ENCODE results near the gene CA5A.
"Not testable (repeated sequence)": the region's sequence is repeated elsewhere in the genome, so short reads cannot be mapped to it uniquely, and the experiment has no call there.

CA5A gene

DNA sequence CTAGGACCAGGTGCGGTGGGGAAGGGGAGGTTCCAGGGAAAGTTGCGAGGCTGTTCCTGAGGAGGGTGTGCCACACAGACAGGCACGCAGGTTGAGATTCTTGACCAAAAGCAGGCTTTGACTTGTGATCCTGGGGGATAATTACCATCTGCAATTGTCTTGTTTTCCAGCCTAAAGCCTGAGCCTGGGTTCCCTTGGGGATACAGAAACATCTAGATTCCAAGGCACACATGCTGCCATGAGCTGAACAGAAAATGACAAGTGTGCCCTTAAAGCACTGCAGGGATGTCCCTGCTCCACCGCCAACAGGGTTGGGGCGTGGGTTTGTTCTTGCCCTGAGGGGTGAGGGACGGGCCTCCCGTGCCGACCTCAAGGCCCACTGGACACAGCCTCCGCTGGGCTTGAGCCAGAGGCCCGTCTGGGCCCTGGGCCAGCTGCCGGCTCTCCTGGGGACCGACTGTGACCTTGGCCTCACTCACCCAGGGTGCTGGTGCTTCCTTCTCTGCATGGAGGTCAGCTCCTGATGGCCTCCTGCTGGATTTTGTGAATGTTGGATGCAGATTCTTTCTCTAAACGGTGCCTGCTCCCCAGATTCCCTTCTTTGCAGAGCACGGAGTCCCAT, 14.0 kb downstream of the CA5A start:
- DNase-seq: no peak

- no peak for DNase-seq
These were observed 15.0 kb downstream of the CA5A start for GRCh38 chr16:87921236-87921773.

GRCh38 chr16:87919681-87919994, 16.7 kb downstream of the CA5A start:
- DNase-seq: no peak

- peak; percentile 49 to 68 for DNase-seq
These were observed 17.3 kb downstream of the CA5A start for GRCh38 chr16:87918866-87919680.

DNA sequence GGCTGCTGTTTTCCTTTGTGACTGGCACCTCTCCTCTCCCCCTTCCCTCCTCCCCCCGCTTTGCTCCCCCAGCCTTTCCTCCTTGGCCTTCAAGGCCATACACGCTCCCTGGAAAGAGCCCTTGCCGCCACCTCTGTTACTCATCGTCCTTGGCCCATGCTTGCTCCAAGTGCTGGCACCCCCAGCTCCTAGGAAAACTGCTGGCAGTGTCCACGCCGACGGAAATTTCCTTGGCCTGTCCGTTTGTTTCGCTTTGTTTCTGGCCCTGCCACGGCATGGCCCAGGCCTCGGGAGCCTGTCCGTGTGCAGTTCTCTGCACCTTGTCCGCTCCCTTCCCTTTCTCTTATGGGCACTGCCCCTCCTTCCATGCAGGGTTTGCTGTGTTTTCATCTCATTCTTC, 18.0 kb downstream of the CA5A start:
- DNase-seq: no peak

GRCh38 chr16:87917503-87917902, 18.8 kb downstream of the CA5A start:
- no peak for DNase-seq

GRCh38 chr16:87914812-87915211, 21.5 kb downstream of the CA5A start:
- DNase-seq: no peak

DNA sequence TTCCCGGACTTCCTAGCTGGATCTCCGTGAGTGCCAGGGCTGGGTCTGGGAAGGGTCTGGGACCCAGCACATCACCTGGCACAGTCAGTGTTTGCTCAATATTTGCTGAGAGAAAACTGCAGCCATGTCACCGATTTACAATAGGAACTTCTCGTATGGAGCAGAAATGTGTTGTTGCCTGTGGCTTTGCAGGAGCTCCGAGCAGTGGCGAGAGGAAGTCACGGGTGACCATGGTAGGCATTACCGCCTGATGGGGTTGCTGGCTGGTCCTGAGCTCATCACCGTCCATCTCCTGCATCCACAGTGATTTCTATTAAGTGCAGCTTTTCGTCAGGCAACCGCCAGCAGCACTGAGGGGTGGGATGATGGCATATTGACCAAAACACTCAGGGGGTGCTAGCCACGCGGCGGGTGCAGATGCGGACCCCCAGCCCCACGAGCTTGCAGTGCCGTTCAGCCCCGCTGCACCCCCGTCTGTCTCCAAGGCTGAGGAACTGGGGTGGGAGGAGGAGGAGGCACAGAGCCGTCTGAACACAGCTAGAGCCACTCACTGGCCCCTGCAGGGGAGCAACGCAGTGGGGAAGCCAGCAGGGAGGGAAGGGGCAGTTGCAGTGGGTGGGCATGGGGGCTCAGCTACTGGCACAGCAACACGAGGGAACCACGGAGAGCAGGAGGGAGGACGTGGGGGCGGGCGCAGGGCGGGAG, 22.2 kb downstream of the CA5A start:
- not testable (repeated sequence) for DNase-seq

GRCh38 chr16:87912691-87913090, 23.6 kb downstream of the CA5A start:
- not testable (repeated sequence) for DNase-seq

- not testable (repeated sequence) for DNase-seq
These were observed 25.1 kb downstream of the CA5A start for GRCh38 chr16:87911106-87911763.

DNA sequence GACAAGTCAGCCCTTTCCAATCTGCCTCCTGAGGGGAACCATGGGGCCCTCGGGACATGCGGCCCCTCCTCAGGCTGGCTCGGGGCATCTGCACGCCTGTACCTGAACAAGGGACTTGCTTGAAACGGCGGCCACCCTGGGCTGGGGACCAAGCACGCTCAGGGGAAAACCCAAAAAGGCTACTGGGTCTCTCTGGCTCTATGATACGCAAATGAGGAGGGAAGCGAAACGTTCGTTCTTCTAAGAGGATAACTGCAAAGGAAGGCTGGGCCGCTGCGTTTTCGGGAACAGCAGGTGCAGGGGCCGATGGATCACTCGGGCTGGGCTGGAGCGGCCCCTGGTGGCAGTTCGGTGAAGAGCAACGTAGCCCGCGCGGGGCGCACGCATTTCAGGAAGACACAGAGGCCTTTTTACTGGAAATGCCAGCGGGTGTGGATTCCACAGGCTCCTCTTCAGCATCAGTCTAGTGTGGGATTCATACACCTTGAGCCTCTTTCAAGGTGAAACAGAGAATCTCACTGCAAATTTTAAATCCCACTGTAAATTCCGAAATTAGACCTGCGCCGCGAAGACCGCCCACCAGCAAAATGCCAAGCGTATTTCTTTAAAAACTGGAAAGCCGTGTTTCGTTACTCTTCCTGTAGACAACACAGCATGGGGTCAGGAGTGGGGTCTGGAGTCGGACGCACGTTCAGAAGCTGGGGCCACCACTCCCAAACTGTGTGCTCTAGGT, 27.0 kb downstream of the CA5A start:
- DNase-seq: peak; percentile 47 to 93

GRCh38 chr16:87908101-87908500, 28.2 kb downstream of the CA5A start:
- not testable (repeated sequence) for DNase-seq

DNA sequence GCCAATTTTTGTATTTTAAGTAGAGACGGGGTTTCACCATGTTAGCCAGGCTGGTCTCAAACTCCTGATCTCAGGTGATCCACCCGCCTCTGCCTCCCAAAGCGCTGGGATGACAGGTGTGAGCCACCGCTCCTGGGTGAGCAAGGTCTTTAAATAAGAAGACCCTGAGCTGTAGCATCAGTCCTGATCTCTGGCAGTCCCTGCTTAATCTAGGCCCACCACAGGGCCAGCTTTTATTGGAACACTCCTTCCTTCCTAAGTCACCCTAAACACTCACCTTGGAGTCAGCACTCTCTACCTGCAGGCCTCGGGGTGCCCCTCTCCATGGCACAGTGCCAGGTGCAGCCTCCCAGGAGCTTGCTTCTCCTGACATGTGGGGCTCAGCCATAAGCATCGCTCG, 30.8 kb downstream of the CA5A start:
- DNase-seq: not testable (repeated sequence)

GRCh38 chr16:87904963-87905362, 31.4 kb downstream of the CA5A start:
- DNase-seq: not testable (repeated sequence)

GRCh38 chr16:87900489-87900888, 35.8 kb downstream of the CA5A start:
- not testable (repeated sequence) for DNase-seq

GRCh38 chr16:87897521-87898505, 38.5 kb downstream of the CA5A start:
- DNase-seq: no peak

DNA sequence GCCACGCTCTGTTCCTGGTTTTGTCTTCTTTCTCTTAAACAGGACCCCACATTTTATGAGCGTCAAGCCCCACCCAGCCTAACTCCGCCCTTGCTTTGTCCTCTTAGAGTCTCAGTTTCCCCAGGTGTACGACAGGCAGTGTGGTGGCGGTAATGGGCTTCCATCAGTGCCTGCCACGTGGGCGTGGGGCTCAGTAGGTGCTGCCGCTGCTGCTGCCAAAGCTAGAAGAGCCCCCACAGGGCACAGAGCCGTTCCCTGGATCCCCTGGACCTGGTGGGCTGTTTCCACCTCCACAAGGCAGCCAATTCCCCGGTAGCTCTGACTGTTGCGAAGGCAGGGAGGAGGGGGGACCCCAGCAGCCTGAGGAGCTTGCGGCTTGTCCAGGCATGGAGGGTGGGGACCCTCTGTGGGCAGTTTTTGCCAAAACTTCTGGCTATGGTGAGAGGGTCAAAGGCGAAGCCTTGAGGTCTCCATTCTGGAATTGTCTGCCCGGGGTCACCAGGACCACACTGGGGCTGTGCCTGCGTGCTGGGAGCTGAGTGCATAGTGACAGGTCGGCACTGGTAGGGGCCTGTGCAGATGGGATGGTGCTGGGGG, 39.3 kb downstream of the CA5A start:
- DNase-seq: not testable (repeated sequence)

GRCh38 chr16:87896176-87896890, 40.0 kb downstream of the CA5A start:
- peak in 1 of 2 donors; percentile 7 for DNase-seq

GRCh38 chr16:87895641-87896141, 40.6 kb downstream of the CA5A start:
- DNase-seq: peak; percentile 91 to 98

- peak in 1 of 2 donors; percentile 29 for DNase-seq
These were observed 42.3 kb downstream of the CA5A start for GRCh38 chr16:87894005-87894404.

Data from inflammatory macrophage treated with lipopolysaccharide for 1 hour (primary cell).